Mucosa of stomach (tissue), 1 donor: ENCODE results near the gene NCAPG2.

ENCODE experiments used
- H3K27me3 ChIP-seq: one replicate; pipeline ENCODE4 v1.7.0; 2013; ENCODE audit warnings: mild to moderate bottlenecking, low read length; ENCODE audit not compliant: control insufficient read depth, insufficient read depth
- H3K36me3 ChIP-seq: one replicate; pipeline ENCODE4 v1.7.0; 2013; ENCODE audit warnings: low read length; ENCODE audit not compliant: control insufficient read depth, insufficient read depth
- H3K4me1 ChIP-seq: one replicate; pipeline ENCODE4 v1.7.0; 2013; ENCODE audit warnings: mild to moderate bottlenecking, low read length; ENCODE audit not compliant: control insufficient read depth, insufficient read depth
- H3K4me3 ChIP-seq: one replicate; pipeline ENCODE4 v1.7.0; 2013; ENCODE audit warnings: low read length
- H3K9ac ChIP-seq: one replicate; pipeline ENCODE4 v1.7.0; 2013; ENCODE audit warnings: mild to moderate bottlenecking, low read length, moderate library complexity
- H3K9me3 ChIP-seq: one replicate; pipeline ENCODE4 v1.7.0; 2013; ENCODE audit warnings: mild to moderate bottlenecking, low read length, moderate library complexity; ENCODE audit not compliant: control insufficient read depth
- donor health status: Pancreatic carcinoma.

NCAPG2 gene

GRCh38 chr7:158583810-158584209 lies 120.8 kb downstream of the NCAPG2 start:
- H3K36me3 ChIP-seq: no peaks in the 10 kb centered on the region
- peaks cover 3% of the 10 kb centered on the region for H3K9me3 ChIP-seq
- no peak overlapping the region for H3K9ac ChIP-seq
- H3K4me3 ChIP-seq: no peak overlapping the region
- H3K4me1 ChIP-seq: peaks cover 59% of the 10 kb centered on the region
- H3K27me3 ChIP-seq: no peaks in the 10 kb centered on the region

- H3K27me3 ChIP-seq: no peaks in the 10 kb centered on the region
These were observed 121.5 kb downstream of the NCAPG2 start for GRCh38 chr7:158583143-158583542.

GRCh38 chr7:158582089-158582456 lies 122.5 kb downstream of the NCAPG2 start:
- Histone ChIP-seq H3K36me3 (no peaks in the 10 kb centered on the region), H3K27me3 (no peaks in the 10 kb centered on the region)

More at GRCh38 chr7:158583143-158583542, 121.5 kb downstream of the NCAPG2 start:
- Histone ChIP-seq H3K4me1 (peaks cover 52% of the 10 kb centered on the region), H3K36me3 (no peaks in the 10 kb centered on the region), H3K9ac (no peak overlapping the region), H3K4me3 (no peak overlapping the region), H3K9me3 (peaks cover 3% of the 10 kb centered on the region)

GRCh38 chr7:158581440-158582088 lies 123.0 kb downstream of the NCAPG2 start:
- Histone ChIP-seq H3K9ac (peak overlapping the region; percentile 47), H3K36me3 (no peaks in the 10 kb centered on the region), H3K4me3 (no peak overlapping the region), H3K9me3 (peaks cover 3% of the 10 kb centered on the region), H3K4me1 (peaks cover 58% of the 10 kb centered on the region), H3K27me3 (no peaks in the 10 kb centered on the region)

More at GRCh38 chr7:158582089-158582456, 122.5 kb downstream of the NCAPG2 start:
- H3K4me1 ChIP-seq: peaks cover 56% of the 10 kb centered on the region
- peaks cover 3% of the 10 kb centered on the region for H3K9me3 ChIP-seq
- no peak overlapping the region for H3K9ac ChIP-seq
- H3K4me3 ChIP-seq: no peak overlapping the region
